ENCODE measurements around the gene PRPH.
"Not testable (repeated sequence)": the region's sequence is repeated elsewhere in the genome, so short reads cannot be mapped to it uniquely, and the experiment has no call there.

PRPH gene

DNA sequence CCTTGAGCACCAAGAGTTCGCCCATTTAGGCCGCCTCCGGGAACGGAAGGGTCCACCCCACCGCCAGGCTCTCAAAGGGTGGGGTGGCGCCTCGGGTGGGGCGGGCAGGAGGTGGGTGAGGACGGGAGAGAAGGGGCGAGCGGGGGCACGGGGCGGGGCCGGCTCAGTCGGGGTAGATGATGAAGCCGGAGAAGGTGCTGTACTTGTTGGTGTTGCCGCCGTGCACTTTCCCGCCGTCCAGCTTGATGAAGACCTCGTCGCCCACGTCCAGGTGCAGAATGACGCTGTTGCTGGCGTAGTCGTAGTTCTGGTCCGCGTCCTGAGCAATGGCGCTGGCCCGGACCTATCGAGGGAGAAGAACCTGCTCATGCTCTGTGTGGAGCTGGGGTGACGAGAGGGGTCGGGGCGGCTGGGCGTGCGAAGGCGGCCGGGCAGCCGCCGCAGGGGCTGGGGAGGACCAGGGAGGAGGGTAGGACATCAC, 38.0 kb downstream of the PRPH start:
- DNase-seq (ENCODE audit: low read depth) = no peak

DNA sequence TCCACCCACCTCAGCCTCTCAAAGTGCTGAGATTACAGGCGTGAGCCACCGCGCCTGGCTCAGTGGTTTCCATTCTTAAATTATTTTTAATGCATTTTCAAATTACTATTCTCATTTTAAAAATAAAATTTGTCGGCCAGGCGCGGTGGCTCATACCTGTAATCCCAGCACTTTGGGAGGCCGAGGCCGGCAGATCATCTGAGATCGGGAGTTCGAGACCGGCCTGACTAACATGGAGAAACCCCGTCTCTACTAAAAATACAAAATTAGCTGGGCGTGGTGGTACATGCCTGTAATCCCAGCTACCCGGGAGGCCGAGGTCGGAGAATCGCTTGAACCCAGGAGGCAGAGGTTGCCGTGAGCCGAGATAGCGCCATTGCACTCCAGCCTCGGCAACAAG, 38.8 kb downstream of the PRPH start:
- DNase-seq (ENCODE audit: low read depth) = not testable (repeated sequence)

DNA sequence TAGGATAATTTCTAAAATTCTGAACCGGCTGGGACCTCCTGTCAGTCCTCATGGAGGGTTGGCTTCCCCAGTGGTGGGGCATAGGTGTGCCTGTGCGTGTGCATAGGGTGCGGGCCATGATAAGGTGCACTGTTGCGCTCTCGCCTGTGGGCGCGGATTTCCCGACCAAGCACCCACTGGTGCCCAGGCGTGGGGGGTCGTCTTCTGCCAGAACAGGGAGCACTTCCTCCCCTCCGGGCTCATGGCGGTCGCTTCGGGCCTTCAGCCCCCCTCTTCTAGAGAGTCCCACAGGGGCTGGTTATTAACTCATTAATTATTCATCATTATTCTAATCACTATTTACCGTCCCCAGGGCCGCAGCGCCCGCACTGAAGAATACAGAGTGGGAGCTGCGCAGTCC, 39.3 kb downstream of the PRPH start:
- no peak for DNase-seq (ENCODE audit: low read depth)

DNA sequence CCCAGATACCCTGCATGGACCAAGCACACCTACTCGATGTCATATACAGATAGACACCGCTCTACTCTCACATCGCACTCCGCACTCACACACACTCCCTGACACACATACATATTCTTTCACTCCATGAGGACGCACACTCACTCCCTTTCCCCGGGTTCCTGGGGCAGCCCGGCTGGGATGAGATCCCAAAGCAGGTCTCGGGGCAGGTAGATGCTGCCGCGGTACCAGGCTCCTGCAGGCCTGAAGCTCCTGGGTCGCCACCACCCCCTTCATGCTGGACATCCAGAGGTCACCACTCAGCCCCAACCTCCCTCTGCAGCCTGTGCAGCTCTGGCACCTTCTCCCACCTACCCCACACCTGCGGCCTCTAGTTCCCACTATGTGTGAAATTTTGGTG, 39.7 kb downstream of the PRPH start:
- no peak for DNase-seq (ENCODE audit: low read depth)

DNA sequence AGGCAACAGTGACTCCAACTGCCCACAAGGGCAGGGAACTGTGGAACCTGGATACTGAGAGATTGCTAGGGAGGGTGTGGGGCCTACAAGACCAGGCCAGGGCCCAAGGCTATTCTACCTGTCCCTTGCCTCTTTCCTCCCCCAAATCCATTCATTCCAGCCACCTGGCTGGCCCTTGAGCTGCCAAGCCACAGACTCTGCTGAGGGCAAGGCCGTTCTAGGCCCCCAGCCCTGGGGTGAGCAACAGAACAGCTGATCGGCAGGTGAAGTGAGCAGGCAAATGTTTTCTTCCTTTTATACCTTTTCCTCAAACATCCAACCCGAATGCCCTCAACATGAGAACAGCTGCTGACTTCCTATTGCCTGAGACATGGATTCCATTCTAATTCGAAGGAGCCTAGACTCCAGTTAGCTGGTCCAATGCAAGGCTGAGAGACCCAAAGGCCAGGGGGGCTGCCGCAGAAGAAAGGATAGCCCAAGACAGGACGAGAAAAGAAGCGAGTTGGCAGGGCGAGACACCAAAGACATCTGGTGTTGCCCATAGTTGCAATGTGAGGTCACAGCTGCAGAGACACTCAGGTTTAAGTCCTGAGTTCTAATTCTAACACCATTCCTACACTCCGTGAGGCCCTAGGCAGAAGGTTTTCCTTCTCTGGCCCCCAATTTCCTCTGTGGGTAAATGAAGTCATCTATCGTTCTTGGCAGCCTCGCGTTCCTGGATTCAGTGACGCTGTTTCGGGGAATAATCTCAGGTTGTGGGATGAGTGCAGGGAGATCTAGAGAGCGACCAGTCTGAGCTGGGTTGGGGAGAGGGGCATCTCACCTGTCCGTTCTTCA, 40.4 kb downstream of the PRPH start:
- no peak for DNase-seq (ENCODE audit: low read depth)

DNA sequence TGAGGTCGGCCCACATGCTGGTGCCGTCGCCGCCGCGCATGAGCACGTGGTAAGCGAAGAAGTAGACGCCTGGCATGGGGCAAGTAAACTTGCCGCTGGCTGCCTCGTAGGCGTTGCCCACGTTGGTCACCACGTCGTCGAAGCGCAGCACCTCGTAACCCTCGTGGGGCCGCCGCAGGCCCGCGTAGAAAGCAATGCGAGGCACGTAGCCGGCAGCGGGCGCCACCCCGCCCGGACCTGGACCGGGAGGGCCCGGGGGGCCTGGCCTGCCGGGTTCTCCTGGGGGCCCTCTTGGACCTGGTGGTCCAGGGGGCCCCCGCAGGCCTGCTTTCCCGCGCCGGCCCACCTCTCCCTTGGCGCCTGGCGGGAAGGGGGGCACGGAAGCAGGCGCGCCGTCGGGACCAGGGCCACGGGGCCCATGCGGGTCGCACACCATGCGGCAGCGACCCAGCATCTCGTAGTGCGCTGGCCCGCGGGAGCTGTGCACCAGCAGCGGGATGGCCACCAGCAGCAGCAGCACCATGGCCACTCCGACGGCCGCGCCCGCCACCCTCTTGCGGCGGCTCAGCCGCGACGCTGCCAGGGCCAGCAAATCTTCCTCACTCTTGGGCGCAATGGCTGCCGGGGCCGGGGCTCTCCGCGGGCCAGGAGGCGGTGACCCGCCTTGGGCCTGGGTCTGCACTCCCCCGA, 41.2 kb downstream of the PRPH start:
- no peak for DNase-seq (ENCODE audit: low read depth)

DNA sequence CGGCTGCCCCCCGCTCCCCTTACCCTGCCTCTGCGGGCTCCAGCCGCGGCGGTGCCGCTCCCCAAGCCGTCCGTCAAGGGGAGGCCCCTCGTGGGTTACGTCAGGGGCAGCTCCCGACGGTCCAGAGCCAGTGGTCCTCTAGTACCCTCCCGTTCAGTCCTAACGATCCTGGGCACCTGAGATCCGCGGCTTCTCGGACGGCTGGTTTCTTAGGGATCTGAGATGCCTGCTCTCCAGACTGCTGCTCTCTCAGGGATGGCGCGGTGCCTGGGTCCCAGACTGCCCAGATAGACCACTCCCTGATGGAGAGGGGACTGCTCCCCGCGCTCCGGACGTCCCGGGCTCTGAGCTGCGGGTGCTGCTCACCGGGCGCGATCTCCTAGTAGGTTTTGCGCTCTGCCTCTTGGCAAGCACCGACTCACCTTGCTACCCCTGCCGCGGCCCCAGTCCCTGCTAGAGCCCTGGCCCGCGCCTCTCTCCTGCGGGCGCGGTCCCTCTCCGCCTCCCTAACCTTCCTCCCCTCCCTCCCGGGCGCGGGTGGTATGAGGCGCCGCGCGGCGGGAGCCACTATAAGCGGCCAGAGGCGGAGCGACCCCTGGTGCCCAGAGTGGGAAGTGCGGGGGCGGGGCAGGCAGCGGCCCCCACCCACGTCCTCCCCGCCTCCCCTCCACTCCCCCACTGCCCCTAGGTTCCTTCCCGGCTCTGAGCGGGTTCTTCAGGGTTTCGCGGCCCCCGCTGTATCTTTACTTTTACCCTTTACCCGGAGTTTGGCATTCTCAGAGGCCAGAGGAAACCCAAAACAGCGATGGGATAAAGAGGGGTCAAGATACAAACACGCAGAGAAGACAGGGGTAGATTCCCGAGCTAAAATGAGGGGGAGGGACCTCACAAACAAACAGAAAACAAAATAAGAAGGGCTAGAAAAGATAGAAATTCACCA, 42.0 kb downstream of the PRPH start, which contains the start of gene C1QL4:
TSS of gene C1QL4 (minus strand) at position 544 of the 940 bp plus-strand sequence. CDS start 711 bp downstream, outside the sequence.
- peak; percentile 80 for DNase-seq (ENCODE audit: low read depth)

DNA sequence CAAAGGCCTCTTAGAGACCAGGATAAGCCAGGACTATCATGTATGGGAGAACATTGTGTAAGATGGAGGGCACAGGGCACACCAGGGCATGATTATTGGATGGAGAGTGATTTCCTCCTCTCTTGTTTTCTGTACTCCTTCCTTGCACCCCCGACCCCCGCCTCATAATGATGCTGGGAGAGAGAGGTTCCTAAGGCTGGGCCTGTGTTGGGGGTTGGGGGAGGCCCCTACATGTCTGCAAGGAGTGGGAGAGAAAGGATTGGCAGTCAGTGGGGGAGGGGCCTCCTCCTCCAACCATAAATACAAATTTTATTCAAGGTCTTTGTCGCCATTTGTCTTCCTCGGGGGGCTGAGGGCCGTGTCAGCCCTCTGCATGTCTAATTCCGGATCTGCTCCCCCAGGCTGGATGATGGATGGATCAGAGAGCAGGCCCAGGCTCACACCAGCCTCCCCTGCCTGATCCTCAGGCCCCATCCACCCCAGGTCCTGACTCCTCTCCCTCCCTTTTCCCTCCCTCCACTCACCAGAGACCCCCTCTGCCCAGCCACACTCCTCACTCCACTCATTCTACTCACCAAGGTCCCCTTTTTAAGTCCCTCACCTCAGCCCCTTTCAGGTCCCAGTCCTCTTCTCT, 44.0 kb downstream of the PRPH start:
- DNase-seq (ENCODE audit: low read depth) = no peak

DNA sequence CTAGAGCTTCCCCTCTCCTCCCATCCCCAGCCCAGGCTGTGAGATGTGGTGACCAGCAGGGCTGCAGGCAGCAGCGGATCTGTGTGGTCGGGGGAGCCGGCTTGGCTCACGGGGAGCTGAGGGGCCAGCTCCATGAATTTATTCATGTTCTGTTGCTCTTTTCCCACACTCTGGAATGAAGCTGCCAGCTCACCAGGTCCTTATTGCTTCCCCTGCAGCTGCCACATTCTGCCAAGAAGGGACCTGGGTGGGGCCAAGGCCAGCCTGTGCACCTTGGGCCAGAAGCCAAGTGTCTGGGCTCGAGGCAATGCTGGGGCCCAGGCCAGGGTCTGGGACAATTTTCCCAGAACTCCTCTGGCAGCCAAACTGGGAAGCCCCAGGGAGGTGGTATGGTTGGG, 44.5 kb downstream of the PRPH start:
- DNase-seq (ENCODE audit: low read depth) = no peak

DNA sequence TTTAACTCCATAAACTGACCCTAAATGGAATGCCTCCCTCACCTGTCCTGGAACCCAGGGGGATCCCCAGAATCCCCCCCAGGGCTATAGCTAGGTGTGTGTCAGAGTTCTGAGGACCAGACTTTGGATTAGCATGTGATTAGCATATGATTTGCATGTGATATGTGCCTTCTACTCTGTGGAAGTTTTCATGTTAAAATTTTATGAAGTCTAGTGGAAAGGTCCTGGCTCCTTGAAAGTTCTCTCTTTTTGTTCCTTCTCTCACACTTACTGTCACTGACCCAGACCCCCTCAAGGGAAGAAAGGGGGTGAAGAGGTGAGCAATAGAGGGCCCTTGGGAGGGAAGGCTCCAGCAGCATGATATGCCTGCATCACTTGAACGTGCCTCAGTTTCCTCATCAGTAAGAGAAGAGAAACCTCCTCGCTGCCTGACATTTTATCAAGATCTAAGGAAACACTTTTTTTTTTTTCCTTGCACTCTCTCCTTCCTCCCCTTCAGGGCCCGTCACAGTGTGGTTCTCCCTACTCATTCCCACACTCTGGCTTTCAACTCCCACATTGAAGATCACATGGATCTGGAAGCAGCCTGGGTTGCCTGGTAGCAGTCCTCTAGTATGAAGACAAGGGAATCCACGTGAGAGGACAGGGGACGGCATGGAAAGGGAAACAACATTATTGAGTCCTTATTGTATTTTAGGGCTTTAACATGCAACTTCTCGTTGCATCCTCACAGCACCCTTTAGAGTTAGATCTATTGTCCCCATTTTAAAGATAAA, 45.3 kb downstream of the PRPH start:
- no peak for DNase-seq (ENCODE audit: low read depth)

DNA sequence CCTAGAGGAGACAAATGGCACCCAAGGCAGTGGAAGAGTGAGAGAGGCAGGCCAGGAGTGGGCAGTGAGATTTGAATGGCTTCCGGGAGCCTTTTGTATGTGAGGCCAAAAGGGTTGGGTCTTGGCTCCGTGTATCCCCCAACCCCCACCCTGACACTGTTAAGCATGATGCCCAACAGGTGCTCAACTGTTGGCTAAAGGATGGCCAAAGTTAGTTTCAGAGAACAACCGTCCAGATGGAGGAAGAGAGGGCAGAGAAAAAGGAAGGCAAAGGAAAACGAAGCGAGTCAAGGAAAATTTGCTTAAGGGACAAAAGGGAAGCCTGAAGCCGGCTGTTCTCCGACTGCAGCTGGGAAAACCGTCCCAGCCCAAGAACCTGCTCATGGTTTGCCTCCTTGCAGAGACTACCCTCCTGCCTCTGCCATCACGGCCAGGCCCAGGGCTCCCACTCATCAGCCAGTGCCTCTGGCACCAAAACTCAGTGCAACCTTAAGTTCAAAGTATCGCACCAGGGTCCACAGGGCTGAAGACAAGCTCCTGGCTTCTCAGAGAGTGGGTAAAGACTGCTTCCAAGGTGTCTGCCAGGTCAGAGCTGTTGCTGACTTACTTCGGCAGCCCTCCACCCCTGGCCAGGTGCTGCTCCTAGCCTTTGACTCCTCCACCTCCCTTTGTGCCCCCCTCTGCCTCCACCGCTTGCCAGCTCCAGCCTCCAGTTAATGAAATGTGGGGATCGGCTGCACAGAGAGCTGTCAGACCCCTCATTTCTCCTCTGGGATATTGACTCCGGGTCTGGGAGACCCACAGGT, 46.2 kb downstream of the PRPH start:
- no peak for DNase-seq (ENCODE audit: low read depth)

DNA sequence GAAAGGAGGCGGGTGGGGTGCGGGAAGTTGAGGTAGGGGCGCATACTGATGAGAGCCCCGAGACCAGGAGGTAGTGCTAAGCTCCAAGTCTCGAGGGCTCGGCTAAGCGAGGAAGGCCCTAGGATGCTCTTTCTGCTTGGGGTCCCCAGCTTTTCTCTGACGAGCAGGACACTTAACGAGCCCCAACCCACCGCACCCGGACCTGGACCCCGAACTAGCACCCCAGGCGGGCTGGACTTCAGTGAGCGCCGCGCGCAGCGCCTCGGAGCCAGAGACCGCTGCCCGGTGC, 46.8 kb downstream of the PRPH start:
- DNase-seq (ENCODE audit: low read depth) = no peak

DNA sequence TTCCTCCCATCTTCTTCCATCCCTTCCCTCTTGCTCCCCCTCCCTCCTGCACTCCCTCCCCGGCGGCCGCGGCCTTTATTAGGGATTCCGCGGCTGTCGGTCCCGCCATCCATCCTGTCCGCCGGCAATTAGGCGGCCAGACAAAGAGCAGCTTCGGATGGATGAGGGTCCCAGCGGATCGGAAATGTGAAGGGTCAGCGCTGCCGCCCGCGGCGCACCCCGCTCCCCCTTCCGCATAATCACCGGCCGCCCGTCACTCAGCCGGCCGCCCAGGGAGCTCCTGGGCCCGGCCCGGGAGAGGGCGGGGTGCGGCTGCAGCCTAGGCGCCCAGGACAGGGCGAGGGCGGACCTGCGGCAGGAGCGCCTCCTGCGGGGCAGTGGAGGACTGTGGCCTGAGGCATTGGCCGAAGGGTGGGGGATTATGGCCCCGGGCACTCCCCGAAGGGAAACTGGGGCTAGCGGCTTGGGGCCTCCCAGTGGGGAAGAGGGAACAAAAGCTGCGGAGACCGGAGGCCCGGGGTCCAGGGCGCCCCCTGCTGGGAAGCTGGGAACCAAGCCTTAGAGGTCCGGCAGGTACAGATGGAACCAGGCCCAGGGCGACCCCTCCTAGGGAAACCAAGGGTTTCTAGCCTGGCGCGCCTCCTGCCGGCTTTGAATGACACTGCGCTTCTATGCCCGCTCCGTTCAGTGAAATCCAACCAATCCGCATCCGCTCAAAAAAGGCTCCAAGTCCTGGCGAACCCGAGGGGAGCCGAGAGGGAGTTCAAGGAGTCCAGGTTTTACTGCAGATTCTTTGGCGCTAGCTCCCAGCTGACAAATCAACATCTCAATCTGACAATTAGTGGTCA, 47.3 kb downstream of the PRPH start:
- DNase-seq (ENCODE audit: low read depth) = peak; percentile 47

DNA sequence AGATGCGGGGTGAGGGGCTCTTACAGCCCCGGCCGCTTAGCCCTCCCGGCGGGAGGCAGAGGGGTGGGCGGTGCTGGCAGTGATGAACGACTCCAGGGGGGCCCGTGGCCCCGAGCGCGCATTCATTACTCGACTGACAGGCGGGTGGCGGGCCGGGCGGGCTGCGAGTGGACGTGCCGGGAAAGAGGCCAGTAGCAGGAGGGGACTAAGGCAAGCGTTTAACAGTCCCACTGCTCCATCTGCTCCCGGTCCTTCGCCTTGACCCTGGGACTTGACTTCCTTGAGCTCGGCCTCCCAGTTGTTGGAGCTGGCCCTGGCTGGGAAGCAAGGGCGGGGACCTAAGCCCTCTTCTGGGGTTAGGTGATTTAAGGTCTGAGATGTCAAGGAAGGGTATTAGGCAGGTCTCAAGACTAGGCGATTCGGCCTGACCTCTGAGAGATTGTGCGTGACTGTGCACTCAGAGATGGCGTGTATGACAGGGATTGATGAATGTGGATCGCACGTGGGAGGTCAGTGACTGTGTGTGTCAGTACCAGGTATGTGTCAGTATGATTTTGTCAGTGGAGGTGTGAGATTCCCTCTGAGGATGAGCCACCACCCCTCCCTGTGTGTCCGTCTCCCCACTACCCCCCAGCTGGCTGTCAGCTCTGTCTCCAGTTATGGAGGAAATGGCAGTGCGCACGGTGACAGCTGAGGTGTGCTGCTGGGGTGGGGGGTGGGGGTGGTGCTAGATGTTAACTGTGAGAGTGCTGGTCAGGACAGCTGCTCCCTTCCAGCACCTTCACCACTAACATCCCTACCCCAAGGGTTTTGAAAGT, 48.2 kb downstream of the PRPH start:
- DNase-seq (ENCODE audit: low read depth) = no peak

DNA sequence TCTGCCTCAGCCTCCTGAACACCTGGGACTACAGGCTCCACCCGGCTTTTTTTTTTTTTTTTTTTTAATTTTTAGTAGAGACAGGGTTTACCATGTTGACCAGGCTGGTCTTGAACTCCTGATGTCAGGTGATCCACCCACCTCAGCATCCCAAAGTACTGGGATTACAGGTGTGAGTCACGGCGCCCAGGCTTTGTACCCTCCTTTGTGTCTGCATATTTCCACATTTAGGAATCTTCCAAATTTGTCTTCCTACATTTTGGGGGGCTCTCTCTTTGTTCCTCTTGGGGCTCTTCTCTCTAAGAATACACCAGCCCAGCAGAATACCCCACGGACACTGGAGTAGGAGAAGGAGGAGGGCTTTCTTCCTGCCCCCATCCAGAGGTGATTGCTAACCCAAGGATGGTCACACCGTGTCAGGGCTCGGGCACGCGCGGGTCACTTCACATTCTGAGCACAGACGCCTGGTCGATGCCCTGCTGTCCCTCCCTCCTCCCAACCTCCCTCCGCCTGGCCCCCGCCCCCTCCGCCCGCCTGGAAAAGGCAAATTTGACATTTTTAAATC, 49.6 kb downstream of the PRPH start:
- no peak for DNase-seq (ENCODE audit: low read depth)

DNA sequence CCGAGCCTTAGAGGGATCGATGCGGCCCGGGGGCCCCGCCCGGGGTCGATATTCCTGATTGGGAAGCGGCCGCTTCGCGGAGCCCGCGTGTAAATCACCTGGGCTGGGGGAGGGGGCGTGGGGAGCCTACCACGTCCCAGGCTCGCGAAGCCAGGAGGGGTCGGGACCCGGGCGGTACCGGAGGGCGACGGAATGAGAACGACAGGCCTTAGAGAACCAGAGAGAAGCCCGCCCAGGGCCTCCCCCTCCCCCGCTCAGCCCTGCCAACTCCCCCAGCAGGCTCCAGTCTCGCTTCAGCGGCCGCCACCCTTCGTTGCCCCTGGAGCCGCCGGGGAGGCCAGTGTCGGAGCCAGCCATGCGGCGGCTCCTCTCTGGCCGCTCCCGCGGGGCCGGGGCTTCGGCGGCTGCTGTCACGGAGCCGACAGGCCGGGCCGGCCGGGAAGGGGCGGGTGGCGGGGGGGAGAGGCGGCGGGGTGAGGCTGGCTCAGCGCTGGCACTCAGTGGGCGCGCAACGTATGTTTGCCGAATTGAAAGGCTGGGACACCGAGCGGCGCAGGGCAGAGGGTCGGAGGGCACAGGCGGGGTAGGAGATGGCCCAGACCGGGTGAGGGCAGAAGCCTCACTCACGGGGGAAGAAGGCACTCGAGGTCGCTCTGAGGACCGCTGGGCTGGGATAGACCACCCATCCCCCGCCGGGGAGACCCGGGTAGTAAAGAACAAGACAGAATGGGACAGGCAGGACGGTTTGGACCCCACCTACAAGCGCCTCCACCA, 50.3 kb downstream of the PRPH start:
- DNase-seq (ENCODE audit: low read depth) = no peak
